Esophagus squamous epithelium (tissue), 5 donors: ENCODE data around the gene ZSWIM6. TPM values are rescaled to one million over a fixed set of nuclear protein-coding genes. Genes with fewer than 3 reads are reported as not detected.

Source experiments
- DNase-seq: peaks from one replicate; lab custom pipeline; 2025; lab: John Stamatoyannopoulos, UW
- H3K27ac ChIP-seq, 4 donors: fragments of 200-600 bp; sonication (generic); one replicate each; pipeline ENCODE4 v1.5.1; 2016 to 2019; ENCODE audit warnings: mild to moderate bottlenecking in 1 of 4
- H3K27me3 ChIP-seq, 4 donors: fragments of 200-600 bp; sonication (generic); 1 replicate in 3 of 4; 2 replicates in 1 of 4; pipeline versions ENCODE4 v1.5.1 to v1.6.0; 2017 to 2021; ENCODE audit warnings: antibody characterized with exemption in 1 of 4
- H3K36me3 ChIP-seq, 3 donors: fragments of 200-600 bp; sonication (generic); one replicate each; pipeline ENCODE4 v1.5.1; 2016 to 2019
- H3K4me1 ChIP-seq, 3 donors: fragments of 200-600 bp; sonication (generic); one replicate each; pipeline ENCODE4 v1.5.1; 2017 to 2019
- H3K4me3 ChIP-seq, 4 donors: fragments of 200-600 bp; sonication (generic); 1 replicate in 3 of 4; 2 replicates in 1 of 4; pipeline ENCODE4 v1.5.1; 2016 to 2019; ENCODE audit warnings: mild to moderate bottlenecking in 2 of 4, moderate library complexity in 1 of 4
- H3K9me3 ChIP-seq, 3 donors: fragments of 200-600 bp; sonication (generic); one replicate each; pipeline ENCODE4 v1.5.1; 2016 to 2019
- CTCF ChIP-seq, 6 experiments: fragments of 450-650 bp in 4 of 6; fragments of 200-600 bp in 2 of 6; sonication (generic) in 2 of 6; IDR thresholded peaks; one replicate each; pipeline ENCODE4 v1.5.1; 2016 to 2019; ENCODE audit warnings: antibody characterized with exemption in 6 of 6, mild to moderate bottlenecking in 4 of 6, moderate library complexity in 4 of 6
- POLR2A ChIP-seq, 4 donors: fragments of 450-650 bp; IDR thresholded peaks; one replicate each; pipeline ENCODE4 v1.6.1; 2017; ENCODE audit warnings: antibody characterized with exemption in 4 of 4, mild to moderate bottlenecking in 4 of 4, moderate library complexity in 3 of 4
- WGBS, 2 donors: methylation state at CpG; one replicate each; pipeline ENCODE4 v1.1.5; 2018; 5-methylcytosine and 5-hydroxymethylcytosine counted together
- intact Hi-C: fragments of 100-400 bp; cut with DNase I; formaldehyde crosslinking; loops from one replicate; pipeline ENCODE4 v1.15.0; 2022
- total RNA-seq, 4 donors: library from RNA; depleted of rRNA; stranded (reverse); fragments of >200 nt; gene quantifications; one replicate each; pipeline ENCODE4 v1.1.0, GENCODE V29; 2016
- donor health status: DM: yes; HTN: yes; CAD: no.

The ZSWIM6 gene
- total RNA-seq, 4 donors from 2014 or later, result 6.4 to 12.4 (median 8.8) TPM

GRCh38 chr5:61394793-61395192 is 62.7 kb downstream of the ZSWIM6 start:
- no peak for DNase-seq
- Histone ChIP-seq H3K4me3 (no peak overlapping the region), H3K9me3 (no peaks in the 10 kb centered on the region), H3K27ac (no peak overlapping the region), H3K36me3 (peaks cover 0 to 16% (median 0%) of the 10 kb centered on the region in 3 donors), H3K4me1 (peaks cover 0 to 2% (median 0%) of the 10 kb centered on the region in 3 donors), H3K27me3 (no peaks in the 10 kb centered on the region)
- intact Hi-C loops, result no loop called here
- TF ChIP-seq POLR2A (IDR thresholded peaks at IDR 0.05), result no peak
- TF ChIP-seq CTCF (IDR thresholded peaks at IDR 0.05), result no peak
- WGBS, 2 donors, result 79 to 89% methylated on average over 2 of the region's 2 CpGs

- peaks cover 0 to 5% (median 0%) of the 10 kb centered on the region in 3 donors for H3K36me3 ChIP-seq
- intact Hi-C loops, result no loop called here
- TF ChIP-seq POLR2A (IDR thresholded peaks at IDR 0.05) (no peak), CTCF (IDR thresholded peaks at IDR 0.05) (no peak)
- no peak overlapping the region for H3K27ac ChIP-seq
- peaks cover 0 to 10% (median 2%) of the 10 kb centered on the region in 3 donors for H3K4me1 ChIP-seq
- DNase-seq, result no peak
- no peaks in the 10 kb centered on the region for H3K9me3 ChIP-seq
- 6 to 7% methylated on average over 1 of the region's 1 CpG for WGBS, 2 donors
- no peaks in the 10 kb centered on the region for H3K27me3 ChIP-seq
- H3K4me3 ChIP-seq, result no peak overlapping the region
Measured at GRCh38 chr5:61397238-61397637, 65.2 kb downstream of the ZSWIM6 start.

- Histone ChIP-seq H3K27me3 (no peaks in the 10 kb centered on the region), H3K4me1 (peaks cover 0 to 17% (median 2%) of the 10 kb centered on the region in 3 donors), H3K4me3 (no peak overlapping the region), H3K9me3 (no peaks in the 10 kb centered on the region), H3K36me3 (no peaks in the 10 kb centered on the region), H3K27ac (no peak overlapping the region)
- intact Hi-C loops, result no loop called here
- no peak for DNase-seq
- WGBS, 2 donors, result 89 to 100% methylated on average over 1 of the region's 2 CpGs
- TF ChIP-seq CTCF (IDR thresholded peaks at IDR 0.05) (no peak), POLR2A (IDR thresholded peaks at IDR 0.05) (no peak)
Measured at GRCh38 chr5:61397937-61398336, 65.9 kb downstream of the ZSWIM6 start.

GRCh38 chr5:61398440-61398839 is 66.4 kb downstream of the ZSWIM6 start:
- intact Hi-C loops, result no loop called here
- DNase-seq, result no peak
- Histone ChIP-seq H3K4me3 (no peak overlapping the region), H3K27ac (no peak overlapping the region), H3K9me3 (no peaks in the 10 kb centered on the region), H3K4me1 (peaks cover 0 to 22% (median 2%) of the 10 kb centered on the region in 3 donors), H3K27me3 (no peaks in the 10 kb centered on the region), H3K36me3 (no peaks in the 10 kb centered on the region)
- WGBS, 2 donors, result 89 to 90% methylated on average over 4 of the region's 4 CpGs
- no peak for TF ChIP-seq POLR2A (IDR thresholded peaks at IDR 0.05)
- no peak for TF ChIP-seq CTCF (IDR thresholded peaks at IDR 0.05)

GRCh38 chr5:61399679-61400078 is 67.6 kb downstream of the ZSWIM6 start:
- Histone ChIP-seq H3K4me1 (peaks cover 0 to 24% (median 2%) of the 10 kb centered on the region in 3 donors), H3K36me3 (no peaks in the 10 kb centered on the region), H3K9me3 (no peaks in the 10 kb centered on the region), H3K4me3 (no peak overlapping the region), H3K27ac (no peak overlapping the region), H3K27me3 (no peaks in the 10 kb centered on the region)
- WGBS, 2 donors, result 88% methylated on average over 5 of the region's 5 CpGs
- DNase-seq, result no peak
- TF ChIP-seq CTCF (IDR thresholded peaks at IDR 0.05) (no peak), POLR2A (IDR thresholded peaks at IDR 0.05) (no peak)
- intact Hi-C loops, result no loop called here
